Upper lobe of left lung (tissue), 4 donors: ENCODE data around the gene MLIP.

Experiments
- EP300 ChIP-seq, 4 donors: sonication (generic); formaldehyde crosslinking; IDR thresholded peaks; one replicate each; pipeline ENCODE4 v1.5.1; 2017; ENCODE audit warnings: antibody characterized with exemption in 4 of 4, control low read depth in 2 of 4
- POLR2A ChIP-seq, 4 donors: fragments of 450-650 bp; IDR thresholded peaks; one replicate each; pipeline ENCODE4 v1.5.1; 2016 to 2017; ENCODE audit warnings: antibody characterized with exemption in 4 of 4, mild to moderate bottlenecking in 2 of 4
- POLR2AphosphoS5 ChIP-seq, 2 donors: sonication (generic); formaldehyde crosslinking; IDR thresholded peaks; one replicate each; pipeline ENCODE4 v1.5.1; 2017; ENCODE audit warnings: antibody characterized with exemption in 2 of 2
- TF ChIP-seq, protein P1 (sequence below), 6 experiments: fragments of 450-650 bp in 4 of 6; fragments of 200-600 bp in 2 of 6; sonication (generic) in 2 of 6; IDR thresholded peaks; one replicate each; pipeline ENCODE4 v1.5.1; 2016 to 2019; ENCODE audit warnings: antibody characterized with exemption in 6 of 6

DNA sequence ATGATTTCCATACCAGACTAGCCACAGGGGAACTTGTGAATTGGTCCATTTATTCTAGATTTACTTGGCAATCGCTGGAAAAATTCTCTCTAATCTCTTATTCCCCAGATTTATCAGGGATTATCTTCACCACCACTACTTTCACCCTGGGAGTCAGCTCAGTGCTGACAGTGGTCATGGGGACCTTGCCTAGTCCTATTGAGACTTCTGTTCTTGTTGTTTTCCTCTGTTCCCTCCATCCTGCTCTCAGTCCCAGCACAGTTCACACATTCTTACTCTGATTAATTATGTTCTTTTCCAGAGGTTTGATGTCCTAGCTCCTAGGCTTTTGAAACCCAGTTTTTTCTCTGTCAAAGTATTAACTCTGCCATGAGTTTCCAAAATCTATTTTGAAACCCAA, 103.0 kb downstream of the MLIP start:
- TF ChIP-seq, protein P1, sequence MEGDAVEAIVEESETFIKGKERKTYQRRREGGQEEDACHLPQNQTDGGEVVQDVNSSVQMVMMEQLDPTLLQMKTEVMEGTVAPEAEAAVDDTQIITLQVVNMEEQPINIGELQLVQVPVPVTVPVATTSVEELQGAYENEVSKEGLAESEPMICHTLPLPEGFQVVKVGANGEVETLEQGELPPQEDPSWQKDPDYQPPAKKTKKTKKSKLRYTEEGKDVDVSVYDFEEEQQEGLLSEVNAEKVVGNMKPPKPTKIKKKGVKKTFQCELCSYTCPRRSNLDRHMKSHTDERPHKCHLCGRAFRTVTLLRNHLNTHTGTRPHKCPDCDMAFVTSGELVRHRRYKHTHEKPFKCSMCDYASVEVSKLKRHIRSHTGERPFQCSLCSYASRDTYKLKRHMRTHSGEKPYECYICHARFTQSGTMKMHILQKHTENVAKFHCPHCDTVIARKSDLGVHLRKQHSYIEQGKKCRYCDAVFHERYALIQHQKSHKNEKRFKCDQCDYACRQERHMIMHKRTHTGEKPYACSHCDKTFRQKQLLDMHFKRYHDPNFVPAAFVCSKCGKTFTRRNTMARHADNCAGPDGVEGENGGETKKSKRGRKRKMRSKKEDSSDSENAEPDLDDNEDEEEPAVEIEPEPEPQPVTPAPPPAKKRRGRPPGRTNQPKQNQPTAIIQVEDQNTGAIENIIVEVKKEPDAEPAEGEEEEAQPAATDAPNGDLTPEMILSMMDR (IDR thresholded peaks at IDR 0.05), result no peak
- no peak for TF ChIP-seq POLR2AphosphoS5 (IDR thresholded peaks at IDR 0.05)
- no peak for TF ChIP-seq POLR2A (IDR thresholded peaks at IDR 0.05)
- TF ChIP-seq EP300 (IDR thresholded peaks at IDR 0.05), result no peak
